SK-N-SH treated with all-trans-retinoic acid at 6 μM for 48 hours (cell line): ENCODE results near the gene SEH1L.

Experiments used
- ATAC-seq: fragments of 200-7000 bp; cut with Tn5 transposase; 3 replicates; pipeline ENCODE4 v1.9.1; 2020; ENCODE audit warnings: mild to moderate bottlenecking, moderate library complexity
- BACH2 ChIP-seq: fragments of 250-450 bp; sonication (Bioruptor Pico); IDR thresholded peaks from 2 replicates; pipeline ENCODE4 v1.9.0; 2021; ENCODE audit warnings: mild to moderate bottlenecking, borderline replicate concordance
- GLIS3 ChIP-seq: fragments of 250-450 bp; sonication (Bioruptor Pico); IDR thresholded peaks from 2 replicates; pipeline ENCODE4 v1.5.0; 2020; ENCODE audit warnings: mild to moderate bottlenecking, moderate library complexity
- ISL1 ChIP-seq: fragments of 250-450 bp; sonication (Bioruptor Pico); IDR thresholded peaks from 2 replicates; pipeline ENCODE4 v2.1.2; 2022; ENCODE audit warnings: mild to moderate bottlenecking, moderate library complexity
- OSR1 ChIP-seq: fragments of 250-450 bp; sonication (Bioruptor Pico); IDR thresholded peaks from 2 replicates; pipeline ENCODE4 v1.8.0; 2022; ENCODE audit warnings: moderate library complexity, mild to moderate bottlenecking, inconsistent platforms
- PATZ1 ChIP-seq: fragments of 250-450 bp; sonication (Bioruptor Pico); IDR thresholded peaks from 2 replicates; pipeline ENCODE4 v1.8.0; 2020; ENCODE audit warnings: mild to moderate bottlenecking, moderate library complexity, borderline replicate concordance
- POU6F1 ChIP-seq: fragments of 250-450 bp; sonication (Bioruptor Pico); IDR thresholded peaks from 2 replicates; pipeline ENCODE4 v1.8.0; 2021; ENCODE audit warnings: low read depth, mild to moderate bottlenecking, moderate library complexity, borderline replicate concordance
- PPARA ChIP-seq: fragments of 250-450 bp; sonication (Bioruptor Pico); IDR thresholded peaks from 2 replicates; pipeline ENCODE4 v1.5.0; 2020; ENCODE audit warnings: mild to moderate bottlenecking, borderline replicate concordance
- RARB ChIP-seq: fragments of 250-450 bp; sonication (Bioruptor Pico); IDR thresholded peaks from 2 replicates; pipeline ENCODE4 v1.8.0; 2021; ENCODE audit warnings: mild to moderate bottlenecking, moderate library complexity
- SNAI2 ChIP-seq: fragments of 250-450 bp; sonication (Bioruptor Pico); IDR thresholded peaks from 2 replicates; pipeline ENCODE4 v1.5.0; 2020; ENCODE audit warnings: mild to moderate bottlenecking, moderate library complexity
- TCF4 ChIP-seq: fragments of 250-450 bp; sonication (Bioruptor Pico); IDR thresholded peaks from 2 replicates; pipeline ENCODE4 v1.8.0; 2021; ENCODE audit warnings: mild to moderate bottlenecking, moderate library complexity, borderline replicate concordance
- TOX ChIP-seq: fragments of 250-450 bp; sonication (Bioruptor Pico); IDR thresholded peaks from 2 replicates; pipeline ENCODE4 v1.8.0; 2021; ENCODE audit warnings: mild to moderate bottlenecking, moderate library complexity, borderline replicate concordance
- ZC3H10 ChIP-seq: fragments of 250-450 bp; sonication (Bioruptor Pico); IDR thresholded peaks from 2 replicates; pipeline ENCODE4 v1.5.1; 2021; ENCODE audit warnings: mild to moderate bottlenecking, moderate library complexity
- ZFP30 ChIP-seq: fragments of 450-650 bp; formaldehyde crosslinking; IDR thresholded peaks from 2 replicates; pipeline ENCODE4 v1.5.0; 2022; ENCODE audit warnings: mild to moderate bottlenecking, moderate library complexity
- ZNF565 ChIP-seq: fragments of 450-650 bp; formaldehyde crosslinking; conservative IDR thresholded peaks from 2 replicates; pipeline ENCODE4 v1.5.0; 2020; ENCODE audit warnings: low read depth, mild to moderate bottlenecking, moderate library complexity
- ZNF70 ChIP-seq: fragments of 450-650 bp; formaldehyde crosslinking; IDR thresholded peaks from 2 replicates; pipeline ENCODE4 v1.5.0; 2020; ENCODE audit warnings: mild to moderate bottlenecking, moderate library complexity
- ZNF8 ChIP-seq: fragments of 450-650 bp; formaldehyde crosslinking; IDR thresholded peaks from 2 replicates; pipeline ENCODE4 v1.5.0; 2020; ENCODE audit warnings: mild to moderate bottlenecking, moderate library complexity
- TF ChIP-seq, protein P1 (sequence below): fragments of 250-450 bp; sonication (Bioruptor Pico); IDR thresholded peaks from 2 replicates; pipeline ENCODE4 v1.5.0; 2020; ENCODE audit warnings: mild to moderate bottlenecking, moderate library complexity
- TF ChIP-seq, protein P2 (sequence below): fragments of 250-450 bp; sonication (Bioruptor Pico); IDR thresholded peaks from 2 replicates; pipeline ENCODE4 v1.5.1; 2020; ENCODE audit warnings: low read depth, mild to moderate bottlenecking, moderate library complexity
- TF ChIP-seq, protein P3 (sequence below): fragments of 250-450 bp; sonication (Bioruptor Pico); IDR thresholded peaks from 2 replicates; pipeline ENCODE4 v1.5.1; 2021; ENCODE audit warnings: mild to moderate bottlenecking, moderate library complexity

The SEH1L gene

GRCh38 chr18:12990967-12991820 lies 43.4 kb downstream of the SEH1L start, which contains the start of gene CEP192 (continued):
- TF ChIP-seq OSR1 (CRISPR knock-in tag) (no peak), ZNF70 (CRISPR knock-in tag) (no peak)
- TF ChIP-seq, protein P1, sequence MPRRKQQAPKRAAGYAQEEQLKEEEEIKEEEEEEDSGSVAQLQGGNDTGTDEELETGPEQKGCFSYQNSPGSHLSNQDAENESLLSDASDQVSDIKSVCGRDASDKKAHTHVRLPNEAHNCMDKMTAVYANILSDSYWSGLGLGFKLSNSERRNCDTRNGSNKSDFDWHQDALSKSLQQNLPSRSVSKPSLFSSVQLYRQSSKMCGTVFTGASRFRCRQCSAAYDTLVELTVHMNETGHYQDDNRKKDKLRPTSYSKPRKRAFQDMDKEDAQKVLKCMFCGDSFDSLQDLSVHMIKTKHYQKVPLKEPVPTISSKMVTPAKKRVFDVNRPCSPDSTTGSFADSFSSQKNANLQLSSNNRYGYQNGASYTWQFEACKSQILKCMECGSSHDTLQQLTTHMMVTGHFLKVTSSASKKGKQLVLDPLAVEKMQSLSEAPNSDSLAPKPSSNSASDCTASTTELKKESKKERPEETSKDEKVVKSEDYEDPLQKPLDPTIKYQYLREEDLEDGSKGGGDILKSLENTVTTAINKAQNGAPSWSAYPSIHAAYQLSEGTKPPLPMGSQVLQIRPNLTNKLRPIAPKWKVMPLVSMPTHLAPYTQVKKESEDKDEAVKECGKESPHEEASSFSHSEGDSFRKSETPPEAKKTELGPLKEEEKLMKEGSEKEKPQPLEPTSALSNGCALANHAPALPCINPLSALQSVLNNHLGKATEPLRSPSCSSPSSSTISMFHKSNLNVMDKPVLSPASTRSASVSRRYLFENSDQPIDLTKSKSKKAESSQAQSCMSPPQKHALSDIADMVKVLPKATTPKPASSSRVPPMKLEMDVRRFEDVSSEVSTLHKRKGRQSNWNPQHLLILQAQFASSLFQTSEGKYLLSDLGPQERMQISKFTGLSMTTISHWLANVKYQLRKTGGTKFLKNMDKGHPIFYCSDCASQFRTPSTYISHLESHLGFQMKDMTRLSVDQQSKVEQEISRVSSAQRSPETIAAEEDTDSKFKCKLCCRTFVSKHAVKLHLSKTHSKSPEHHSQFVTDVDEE, result no peak
- TF ChIP-seq, all 23 proteins: peak for 0

- no peak for ATAC-seq
- TF ChIP-seq ZNF70 (CRISPR knock-in tag) (no peak), ZNF565 (CRISPR knock-in tag) (no peak)
These were observed 44.0 kb downstream of the SEH1L start for GRCh38 chr18:12991821-12992179.

DNA sequence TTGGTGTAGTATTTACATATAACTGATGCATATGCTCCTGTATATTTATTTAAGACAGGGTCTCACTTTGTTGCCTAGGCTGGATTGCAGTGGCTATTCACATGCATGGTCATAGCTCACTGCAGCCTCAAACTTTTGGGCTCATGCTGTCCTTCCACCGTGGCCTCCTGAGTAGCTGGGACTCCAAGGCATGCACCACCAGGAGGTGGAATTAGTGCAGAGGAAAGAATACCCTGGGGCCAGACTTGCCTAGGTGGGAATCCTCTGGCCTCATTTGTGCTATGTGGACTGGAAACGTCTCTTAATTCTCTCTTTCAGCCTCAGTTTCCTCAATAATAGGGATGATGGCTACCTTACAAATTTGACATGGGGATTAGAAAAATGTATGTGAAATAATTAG lies 45.6 kb downstream of the SEH1L start:
- ATAC-seq, result no peak

DNA sequence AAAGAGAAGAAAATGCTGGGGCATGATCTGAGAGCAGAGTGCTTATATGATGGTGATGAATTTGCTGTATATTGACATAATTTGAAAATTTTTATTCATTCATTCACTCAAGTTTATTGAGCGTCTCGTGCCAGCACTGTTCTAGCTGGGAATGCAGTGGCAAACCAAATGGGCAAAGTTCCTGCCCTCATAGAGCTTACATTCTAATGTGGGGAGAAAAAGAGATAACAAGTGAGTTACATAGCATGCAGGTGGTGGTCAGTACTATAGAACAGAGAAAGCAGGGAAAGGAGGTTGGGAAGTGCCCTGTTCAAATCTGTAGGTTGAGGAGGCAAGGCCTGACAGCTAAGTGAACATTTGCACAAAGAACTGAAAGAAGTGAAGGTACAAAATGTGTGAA lies 47.6 kb downstream of the SEH1L start:
- no peak for ATAC-seq
- no peak for TF ChIP-seq PPARA (CRISPR knock-in tag)
- no peak for TF ChIP-seq PATZ1
- TF ChIP-seq ZFP30, result no peak
- no peak for TF ChIP-seq TOX (CRISPR knock-in tag)
- TF ChIP-seq ZNF8 (CRISPR knock-in tag), result no peak
- no peak for TF ChIP-seq POU6F1 (CRISPR knock-in tag)
- no peak for TF ChIP-seq ZNF565 (CRISPR knock-in tag)
- no peak for TF ChIP-seq ISL1 (CRISPR knock-in tag)
- TF ChIP-seq TCF4 (CRISPR knock-in tag), result no peak
- TF ChIP-seq ZC3H10 (CRISPR knock-in tag), result no peak
- TF ChIP-seq ZNF70 (CRISPR knock-in tag), result no peak
- no peak for TF ChIP-seq SNAI2
- no peak for TF ChIP-seq GLIS3
- TF ChIP-seq, protein P2, sequence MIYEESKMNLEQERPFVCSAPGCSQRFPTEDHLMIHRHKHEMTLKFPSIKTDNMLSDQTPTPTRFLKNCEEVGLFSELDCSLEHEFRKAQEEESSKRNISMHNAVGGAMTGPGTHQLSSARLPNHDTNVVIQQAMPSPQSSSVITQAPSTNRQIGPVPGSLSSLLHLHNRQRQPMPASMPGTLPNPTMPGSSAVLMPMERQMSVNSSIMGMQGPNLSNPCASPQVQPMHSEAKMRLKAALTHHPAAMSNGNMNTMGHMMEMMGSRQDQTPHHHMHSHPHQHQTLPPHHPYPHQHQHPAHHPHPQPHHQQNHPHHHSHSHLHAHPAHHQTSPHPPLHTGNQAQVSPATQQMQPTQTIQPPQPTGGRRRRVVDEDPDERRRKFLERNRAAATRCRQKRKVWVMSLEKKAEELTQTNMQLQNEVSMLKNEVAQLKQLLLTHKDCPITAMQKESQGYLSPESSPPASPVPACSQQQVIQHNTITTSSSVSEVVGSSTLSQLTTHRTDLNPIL (CRISPR knock-in tag), result no peak
- TF ChIP-seq RARB, result no peak

More for the DNA sequence above, 45.6 kb downstream of the SEH1L start:
- TF ChIP-seq ZNF70 (CRISPR knock-in tag) (no peak), RARB (no peak), ISL1 (CRISPR knock-in tag) (no peak), BACH2 (CRISPR knock-in tag) (no peak), PPARA (CRISPR knock-in tag) (no peak), OSR1 (CRISPR knock-in tag) (no peak)
- TF ChIP-seq, protein P3, sequence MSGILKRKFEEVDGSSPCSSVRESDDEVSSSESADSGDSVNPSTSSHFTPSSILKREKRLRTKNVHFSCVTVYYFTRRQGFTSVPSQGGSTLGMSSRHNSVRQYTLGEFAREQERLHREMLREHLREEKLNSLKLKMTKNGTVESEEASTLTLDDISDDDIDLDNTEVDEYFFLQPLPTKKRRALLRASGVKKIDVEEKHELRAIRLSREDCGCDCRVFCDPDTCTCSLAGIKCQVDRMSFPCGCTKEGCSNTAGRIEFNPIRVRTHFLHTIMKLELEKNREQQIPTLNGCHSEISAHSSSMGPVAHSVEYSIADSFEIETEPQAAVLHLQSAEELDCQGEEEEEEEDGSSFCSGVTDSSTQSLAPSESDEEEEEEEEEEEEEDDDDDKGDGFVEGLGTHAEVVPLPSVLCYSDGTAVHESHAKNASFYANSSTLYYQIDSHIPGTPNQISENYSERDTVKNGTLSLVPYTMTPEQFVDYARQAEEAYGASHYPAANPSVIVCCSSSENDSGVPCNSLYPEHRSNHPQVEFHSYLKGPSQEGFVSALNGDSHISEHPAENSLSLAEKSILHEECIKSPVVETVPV, result no peak
- TF ChIP-seq, protein P1, result no peak
